Nephron (organoid): ENCODE measurements around the gene RHOU.

Source experiments
- H3K27ac Mint-ChIP-seq, 3 experiments: 2 replicates each; pipeline ENCODE4 v1.8.0; 2020; ENCODE audit warnings: mixed read lengths in 3 of 3, mild to moderate bottlenecking in 2 of 3, moderate library complexity in 1 of 3
- H3K27me3 Mint-ChIP-seq: 2 replicates; pipeline ENCODE4 v1.8.0; 2021; ENCODE audit warnings: low read depth, mild to moderate bottlenecking, moderate library complexity, mixed read lengths
- H3K36me3 Mint-ChIP-seq: 2 replicates; pipeline ENCODE4 v1.8.0; 2020; ENCODE audit warnings: low read depth, mixed read lengths
- H3K4me1 Mint-ChIP-seq: 2 replicates; pipeline ENCODE4 v1.8.0; 2020; ENCODE audit warnings: mixed read lengths
- H3K4me3 Mint-ChIP-seq, 3 experiments: 2 replicates each; pipeline ENCODE4 v1.8.0; 2020; ENCODE audit warnings: mild to moderate bottlenecking in 3 of 3, mixed read lengths in 3 of 3, moderate library complexity in 2 of 3
- H3K9me3 Mint-ChIP-seq: 2 replicates; pipeline ENCODE4 v1.8.0; 2020; ENCODE audit warnings: mixed read lengths
- CTCF ChIP-seq, 3 experiments: fragments of 200-600 bp; sonication (generic); IDR thresholded peaks; one replicate each; pipeline ENCODE4 v1.5.0; 2021; ENCODE audit warnings: antibody characterized with exemption in 3 of 3; ENCODE audit not compliant: unreplicated experiment in 3 of 3

RHOU gene

DNA sequence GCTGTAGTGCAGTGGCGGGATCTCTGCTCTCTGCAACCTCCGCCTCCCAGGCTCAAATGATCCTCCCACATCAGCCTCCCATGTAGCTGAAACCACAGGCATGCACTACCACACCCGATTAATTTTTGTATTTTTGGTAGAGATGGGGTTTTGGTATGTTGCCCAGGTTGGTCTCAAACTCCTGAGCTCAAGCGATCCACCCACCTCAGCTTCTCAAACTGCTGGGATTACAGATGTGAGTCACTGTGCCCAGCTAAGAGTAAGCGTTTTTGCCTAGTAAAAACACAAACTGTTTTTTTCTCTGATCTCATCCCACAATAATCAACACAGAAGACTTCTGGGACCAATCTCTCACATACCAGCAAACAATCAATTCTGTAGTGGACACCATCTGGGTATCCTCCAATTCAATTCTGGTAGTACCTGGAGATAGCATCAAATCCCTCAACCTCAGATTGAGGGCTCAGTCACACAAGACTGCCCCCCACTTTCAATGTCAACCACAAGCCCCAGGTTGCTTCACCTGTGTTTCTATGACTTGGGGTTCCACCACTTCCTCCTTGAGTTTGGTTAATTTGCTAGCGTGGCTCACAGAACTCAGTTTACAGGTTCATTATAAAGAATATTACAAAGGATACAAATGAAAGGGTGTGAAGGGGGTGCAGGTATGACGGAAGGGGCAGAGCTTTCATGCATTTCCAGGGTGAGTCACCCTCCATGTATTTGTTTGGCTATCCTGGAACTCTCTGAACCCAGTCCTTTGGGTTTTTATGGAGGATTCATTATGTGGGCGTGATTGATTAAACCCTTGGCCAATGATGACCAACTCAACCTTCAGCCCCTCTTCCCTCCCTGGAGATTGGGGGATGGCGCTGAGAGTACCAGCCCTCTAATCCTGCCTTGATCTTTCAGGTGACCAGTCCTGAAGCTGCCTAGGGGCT, 40.0 kb upstream of the RHOU start:
- Mint-ChIP-seq H3K9me3 (no peaks in the 10 kb centered on the region), H3K27ac (no peak overlapping the region), H3K4me3 (no peak overlapping the region), H3K27me3 (no peaks in the 10 kb centered on the region), H3K36me3 (no peaks in the 10 kb centered on the region), H3K4me1 (peaks cover 10% of the 10 kb centered on the region)
- TF ChIP-seq CTCF (IDR thresholded peaks at IDR 0.05; ENCODE audit: unreplicated experiment in 3 of 3), result no peak

DNA sequence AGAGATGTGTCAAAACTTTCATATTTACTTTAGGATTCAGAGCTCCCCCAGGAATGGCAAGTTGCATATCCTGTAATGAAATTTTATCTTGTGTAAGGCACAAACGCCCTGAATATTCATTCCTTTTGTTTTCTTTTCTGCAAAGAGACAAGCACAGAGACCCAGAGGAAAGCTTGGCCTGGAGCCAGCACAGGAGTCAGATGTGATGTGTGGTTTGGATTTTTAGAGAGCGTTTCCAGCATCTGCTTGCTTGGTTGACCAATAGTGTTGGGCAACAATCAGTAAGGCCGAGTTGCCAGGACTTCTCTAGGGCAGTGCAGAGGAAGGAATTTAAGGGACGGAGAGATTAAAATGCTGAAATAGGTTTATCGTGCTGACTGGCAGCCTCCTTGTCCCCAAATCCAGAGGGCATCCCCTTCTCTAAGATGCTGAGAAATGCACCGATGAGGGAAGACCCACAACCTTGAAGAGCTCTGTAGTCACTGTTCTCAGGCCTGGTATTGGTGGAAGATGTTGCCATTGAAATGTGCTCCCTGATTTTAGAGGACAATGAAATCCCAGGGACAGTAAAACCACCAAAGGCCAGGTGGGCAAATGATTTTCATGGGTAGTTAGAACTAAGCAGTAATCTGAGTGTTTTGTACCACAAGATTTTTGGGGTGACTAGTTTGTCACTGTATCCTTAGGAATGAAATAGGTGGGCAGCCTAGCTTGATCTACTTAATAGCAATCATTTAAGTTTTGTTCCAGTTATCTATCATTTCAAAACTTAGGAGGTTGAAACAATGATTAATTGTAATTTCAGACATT, 37.9 kb upstream of the RHOU start:
- H3K27ac Mint-ChIP-seq, result no peak overlapping the region
- H3K27me3 Mint-ChIP-seq, result no peaks in the 10 kb centered on the region
- no peaks in the 10 kb centered on the region for H3K9me3 Mint-ChIP-seq
- H3K36me3 Mint-ChIP-seq, result no peaks in the 10 kb centered on the region
- no peaks in the 10 kb centered on the region for H3K4me1 Mint-ChIP-seq
- TF ChIP-seq CTCF (IDR thresholded peaks at IDR 0.05; ENCODE audit: unreplicated experiment in 3 of 3), result no peak
- no peak overlapping the region for H3K4me3 Mint-ChIP-seq

DNA sequence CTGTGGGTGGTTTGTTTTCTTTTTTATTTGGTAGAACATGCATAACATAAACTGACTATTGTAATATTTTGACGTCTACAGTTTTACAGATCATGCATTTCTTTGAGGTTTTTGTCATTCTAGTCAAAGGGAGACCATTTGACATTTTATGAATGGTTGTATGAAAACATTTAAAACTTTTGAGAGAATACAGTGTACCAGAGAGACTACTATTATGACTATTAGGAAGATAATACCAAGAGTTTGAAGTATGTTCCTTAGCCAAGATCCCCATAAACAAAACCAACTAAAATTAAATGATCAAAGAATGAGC, 37.3 kb upstream of the RHOU start:
- Mint-ChIP-seq H3K27ac (no peak overlapping the region), H3K4me3 (no peak overlapping the region), H3K36me3 (no peaks in the 10 kb centered on the region), H3K4me1 (no peaks in the 10 kb centered on the region), H3K27me3 (no peaks in the 10 kb centered on the region), H3K9me3 (no peaks in the 10 kb centered on the region)
- TF ChIP-seq CTCF (IDR thresholded peaks at IDR 0.05; ENCODE audit: unreplicated experiment in 3 of 3), result no peak

- H3K4me1 Mint-ChIP-seq, result no peaks in the 10 kb centered on the region
- no peak overlapping the region for H3K27ac Mint-ChIP-seq
- H3K36me3 Mint-ChIP-seq, result no peaks in the 10 kb centered on the region
- peaks cover 2% of the 10 kb centered on the region for H3K9me3 Mint-ChIP-seq
- no peak for TF ChIP-seq CTCF (IDR thresholded peaks at IDR 0.05; ENCODE audit: unreplicated experiment in 3 of 3)
- H3K4me3 Mint-ChIP-seq, result no peak overlapping the region
- peaks cover 3% of the 10 kb centered on the region for H3K27me3 Mint-ChIP-seq
Measured at GRCh38 chr1:228702433-228702832, 32.8 kb upstream of the RHOU start.

DNA sequence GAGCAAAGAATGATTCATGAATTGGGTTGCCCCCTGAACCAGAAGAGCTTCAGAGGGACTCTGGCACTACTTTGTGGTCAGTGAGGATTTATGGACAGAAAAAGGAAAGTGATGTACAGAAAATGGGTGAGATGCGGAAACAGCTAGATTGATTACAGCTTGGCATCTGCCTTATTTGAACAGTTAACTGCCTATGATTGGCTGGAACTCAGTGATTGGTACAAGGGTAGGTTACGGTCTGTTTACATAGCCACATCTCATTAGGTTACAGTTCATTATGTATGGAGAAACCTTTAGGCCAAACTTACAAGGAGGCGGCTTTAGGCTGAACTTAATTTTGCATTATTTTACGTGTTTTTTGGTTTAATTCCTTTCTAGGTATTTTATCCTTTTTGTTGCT, 29.0 kb upstream of the RHOU start:
- H3K27ac Mint-ChIP-seq, result no peak overlapping the region
- H3K4me1 Mint-ChIP-seq, result no peaks in the 10 kb centered on the region
- H3K36me3 Mint-ChIP-seq, result no peaks in the 10 kb centered on the region
- peaks cover 5% of the 10 kb centered on the region for H3K9me3 Mint-ChIP-seq
- H3K4me3 Mint-ChIP-seq, result no peak overlapping the region
- no peak for TF ChIP-seq CTCF (IDR thresholded peaks at IDR 0.05; ENCODE audit: unreplicated experiment in 3 of 3)
- peaks cover 3% of the 10 kb centered on the region for H3K27me3 Mint-ChIP-seq
